Activated naive CD4-positive, alpha-beta T cell treated with anti-CD3 and anti-CD28 coated beads, Interleukin-2, amount 10 ng/mL, durations not matched to agents 7 days and 5 days (primary cell): Measurements from ENCODE around the gene PRSS8.
"Not testable (repeated sequence)": the region's sequence is repeated elsewhere in the genome, so short reads cannot be mapped to it uniquely, and the experiment has no call there.

Experiments
- CTCF ChIA-PET: fragments of 350-600 bp; sonication (Branson Sonifier 250); formaldehyde crosslinking; loops from one replicate; lab custom pipeline; 2021; ENCODE audit warnings: antibody characterized with exemption; lab: Charles Lee
- DNase-seq: peaks from one replicate; pipeline ENCODE4 v3.0.0-alpha.2; 2020
- H3K27ac Mint-ChIP-seq: one replicate; pipeline ENCODE4 v1.8.0; 2021; ENCODE audit warnings: mild to moderate bottlenecking, moderate library complexity, mixed read lengths
- H3K27me3 Mint-ChIP-seq: one replicate; pipeline ENCODE4 v1.8.0; 2021; ENCODE audit warnings: mild to moderate bottlenecking, mixed read lengths
- H3K36me3 Mint-ChIP-seq: one replicate; pipeline ENCODE4 v1.8.0; 2021; ENCODE audit warnings: mixed read lengths
- H3K4me1 Mint-ChIP-seq: one replicate; pipeline ENCODE4 v1.8.0; 2021; ENCODE audit warnings: mixed read lengths
- H3K4me3 Mint-ChIP-seq: one replicate; pipeline ENCODE4 v1.8.0; 2021; ENCODE audit warnings: mild to moderate bottlenecking, moderate library complexity, mixed read lengths
- H3K9me3 Mint-ChIP-seq: one replicate; pipeline ENCODE4 v1.8.0; 2021; ENCODE audit warnings: mixed read lengths

Gene PRSS8

DNA sequence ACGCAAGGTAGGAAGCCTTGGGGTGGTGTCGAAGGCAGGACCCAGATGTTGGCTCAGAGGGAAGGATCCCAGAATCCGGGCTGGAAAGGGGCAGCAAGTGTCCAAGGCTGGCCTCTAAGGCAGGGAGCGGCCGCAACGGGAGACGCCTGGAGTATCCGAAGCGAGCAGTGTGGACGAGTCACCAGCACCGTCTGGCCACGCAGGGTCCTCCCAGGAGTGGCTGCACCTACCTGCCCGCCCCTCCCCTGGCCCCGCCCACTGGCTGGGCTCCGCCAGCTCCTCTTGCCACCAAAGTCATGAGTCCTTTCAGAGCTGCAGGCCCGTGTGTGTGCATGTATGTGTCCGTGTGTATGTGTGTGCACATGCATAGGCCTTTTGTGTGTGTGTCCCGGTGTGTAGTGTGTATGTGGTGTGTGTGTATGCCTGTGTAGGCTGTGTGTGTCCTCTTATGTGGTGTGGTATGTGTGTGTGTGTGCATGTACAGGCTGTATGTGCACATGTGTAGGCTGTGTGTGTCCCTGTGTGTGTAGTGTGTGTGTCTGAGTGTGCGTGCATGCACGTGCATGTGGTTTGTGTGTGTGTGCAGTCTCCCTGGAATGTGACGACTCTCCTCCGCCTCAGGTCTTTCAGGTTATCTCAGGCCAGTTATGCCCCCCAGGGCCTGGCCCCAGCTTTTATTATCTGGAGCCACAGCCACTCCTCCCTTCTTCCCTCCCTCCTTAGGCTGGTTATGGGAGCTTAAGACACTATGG lies at the start of gene PRSS8:
TSS of gene PRSS8 (minus strand) at position 193 of the 752 bp plus-strand sequence. CDS start 229 bp downstream, outside the sequence.
- peaks cover 1% of the 10 kb centered on the region for H3K4me1 Mint-ChIP-seq
- CTCF ChIA-PET: interaction anchor here (1.0 kb wide), 1 partner anchor 17 kb away, joined by 3 read pairs; no protein-coding TSS in a partner anchor
- peaks cover 3% of the 10 kb centered on the region for H3K27me3 Mint-ChIP-seq
- no peak for DNase-seq
- no peak within 1 kb of the TSS for H3K27ac Mint-ChIP-seq
- no peak within 1 kb of the TSS for H3K4me3 Mint-ChIP-seq
- peaks cover 5% of the 10 kb centered on the region for H3K36me3 Mint-ChIP-seq
- no peaks in the 10 kb centered on the region for H3K9me3 Mint-ChIP-seq

DNA sequence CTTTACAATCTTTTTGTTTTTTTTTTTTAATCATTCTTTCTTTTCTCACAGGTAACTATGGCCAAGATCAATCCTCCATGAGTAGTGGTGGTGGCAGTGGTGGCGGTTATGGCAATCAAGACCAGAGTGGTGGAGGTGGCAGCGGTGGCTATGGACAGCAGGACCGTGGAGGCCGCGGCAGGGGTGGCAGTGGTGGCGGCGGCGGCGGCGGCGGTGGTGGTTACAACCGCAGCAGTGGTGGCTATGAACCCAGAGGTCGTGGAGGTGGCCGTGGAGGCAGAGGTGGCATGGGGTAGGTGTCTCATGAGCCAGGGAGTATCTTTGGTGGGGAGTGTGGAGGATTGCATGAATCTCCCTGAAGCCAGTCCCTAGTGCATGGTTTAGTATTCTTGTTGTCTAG lies 49.4 kb upstream of the PRSS8 start:
- no peak for DNase-seq
- peaks cover 88% of the 10 kb centered on the region for H3K36me3 Mint-ChIP-seq

DNA sequence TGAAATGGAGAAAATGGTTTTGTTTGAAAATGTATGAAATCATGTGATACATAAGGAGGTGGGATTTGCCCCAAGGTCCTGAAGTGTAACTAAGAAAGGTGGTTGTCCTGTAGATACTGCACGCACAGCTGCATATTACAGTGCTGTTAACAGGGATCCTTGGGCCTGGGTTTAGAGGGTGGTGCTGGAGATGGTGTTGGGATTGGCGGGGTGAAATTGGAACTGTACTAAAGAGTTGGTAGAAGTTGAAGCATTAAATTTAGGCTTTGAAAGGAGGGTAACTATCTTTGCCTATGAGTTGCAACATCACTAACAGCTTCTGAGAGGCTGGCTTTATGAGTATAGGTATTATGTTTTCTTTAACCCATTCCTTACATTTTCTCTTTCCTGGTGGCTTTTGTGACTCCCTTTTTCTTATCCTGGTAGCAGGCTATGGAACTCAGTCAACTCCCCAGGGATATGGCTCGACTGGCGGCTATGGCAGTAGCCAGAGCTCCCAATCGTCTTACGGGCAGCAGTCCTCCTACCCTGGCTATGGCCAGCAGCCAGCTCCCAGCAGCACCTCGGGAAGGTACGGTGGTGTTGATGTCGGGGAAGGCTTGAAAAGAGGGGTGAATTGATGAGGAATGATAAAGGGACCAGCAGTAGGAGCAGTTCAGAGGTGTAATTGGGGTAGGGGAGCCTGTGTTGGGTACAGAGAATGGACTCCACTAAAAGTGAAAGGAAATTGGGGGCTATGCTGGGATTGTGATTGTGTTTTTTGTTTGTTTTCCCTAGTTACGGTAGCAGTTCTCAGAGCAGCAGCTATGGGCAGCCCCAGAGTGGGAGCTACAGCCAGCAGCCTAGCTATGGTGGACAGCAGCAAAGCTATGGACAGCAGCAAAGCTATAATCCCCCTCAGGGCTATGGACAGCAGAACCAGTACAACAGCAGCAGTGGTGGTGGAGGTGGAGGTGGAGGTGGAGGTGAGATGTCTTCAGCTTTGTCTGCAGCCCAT lies 48.2 kb upstream of the PRSS8 start:
- H3K27ac Mint-ChIP-seq: peak overlapping the region; percentile 49
- peaks cover 73% of the 10 kb centered on the region for H3K4me1 Mint-ChIP-seq
- DNase-seq: no peak
- H3K36me3 Mint-ChIP-seq: peaks cover 80% of the 10 kb centered on the region
- no peaks in the 10 kb centered on the region for H3K9me3 Mint-ChIP-seq
- CTCF ChIA-PET: interaction anchor here (0.9 to 2.3 kb wide), 3 partner anchors 17 to 114 kb away, joined by 3 to 7 read pairs (median 3); no protein-coding TSS in a partner anchor
- peaks cover 4% of the 10 kb centered on the region for H3K27me3 Mint-ChIP-seq
- peak overlapping the region; percentile 95 for H3K4me3 Mint-ChIP-seq

More for the DNA sequence above, 49.4 kb upstream of the PRSS8 start:
- Mint-ChIP-seq H3K27me3 (peaks cover 3% of the 10 kb centered on the region), H3K9me3 (no peaks in the 10 kb centered on the region), H3K4me1 (peaks cover 80% of the 10 kb centered on the region), H3K27ac (peak overlapping the region; percentile 65), H3K4me3 (peak overlapping the region; percentile 29)
- CTCF ChIA-PET: no interaction called here

DNA sequence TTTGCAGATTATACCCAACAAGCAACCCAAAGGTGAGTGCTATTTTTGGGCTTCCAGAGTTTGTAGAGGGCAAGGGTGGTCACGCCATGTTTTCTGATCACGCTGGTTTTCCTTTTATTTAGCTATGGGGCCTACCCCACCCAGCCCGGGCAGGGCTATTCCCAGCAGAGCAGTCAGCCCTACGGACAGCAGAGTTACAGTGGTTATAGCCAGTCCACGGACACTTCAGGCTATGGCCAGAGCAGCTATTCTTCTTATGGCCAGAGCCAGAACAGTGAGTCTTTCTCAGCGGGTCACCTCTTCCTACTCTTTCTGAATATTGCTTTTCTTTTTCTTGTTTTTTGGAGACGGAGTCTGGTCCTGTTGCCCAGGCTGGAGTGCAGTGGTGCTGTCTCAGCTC lies 46.9 kb upstream of the PRSS8 start:
- peak overlapping the region; percentile 81 for H3K27ac Mint-ChIP-seq
- peaks cover 4% of the 10 kb centered on the region for H3K27me3 Mint-ChIP-seq
- no peak for DNase-seq
- peaks cover 66% of the 10 kb centered on the region for H3K36me3 Mint-ChIP-seq
- peak overlapping the region; percentile 95 for H3K4me3 Mint-ChIP-seq
- H3K9me3 Mint-ChIP-seq: no peaks in the 10 kb centered on the region
- peaks cover 73% of the 10 kb centered on the region for H3K4me1 Mint-ChIP-seq
- CTCF ChIA-PET: interaction anchor here (0.9 to 2.3 kb wide), 2 partner anchors 40 to 253 kb away, joined by 3 to 7 read pairs; no protein-coding TSS in a partner anchor

DNA sequence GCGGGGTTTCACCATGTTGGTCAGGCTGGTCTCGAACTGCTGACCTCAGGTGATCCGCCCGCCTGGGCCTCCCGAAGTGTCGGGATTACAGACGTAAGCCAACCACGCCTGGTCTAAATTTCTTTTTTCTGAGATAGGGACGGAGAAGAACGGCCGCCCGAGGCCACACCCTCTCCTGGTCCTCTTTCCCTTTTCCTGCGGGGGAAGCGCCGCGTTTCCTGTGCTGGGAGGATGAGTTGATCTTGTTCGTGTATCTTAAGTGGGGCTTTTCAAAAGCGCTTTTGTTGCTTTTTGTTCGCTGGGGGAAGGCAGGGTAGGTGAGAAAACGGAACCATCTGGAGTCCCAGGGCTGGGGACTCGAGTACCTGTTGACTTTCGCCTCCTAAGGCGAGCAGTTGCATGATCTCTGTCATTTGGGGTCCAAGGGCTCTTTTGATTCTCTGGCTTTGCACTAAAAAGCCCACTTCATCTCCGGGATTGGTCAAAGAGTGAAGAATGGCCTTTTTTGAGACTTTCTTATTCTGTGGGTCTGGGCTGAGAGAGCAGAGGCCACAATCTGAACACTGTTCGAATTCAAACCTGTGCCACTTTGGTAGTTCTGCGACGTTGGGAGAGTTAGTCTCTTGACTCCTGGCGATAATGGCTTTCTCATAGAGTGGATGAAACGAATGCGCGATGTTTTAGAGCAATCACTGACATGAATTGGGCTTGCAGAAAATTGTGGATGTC lies 45.7 kb upstream of the PRSS8 start:
- Mint-ChIP-seq H3K4me1 (peaks cover 71% of the 10 kb centered on the region), H3K27me3 (peaks cover 4% of the 10 kb centered on the region), H3K4me3 (peak overlapping the region; percentile 95), H3K36me3 (peaks cover 57% of the 10 kb centered on the region), H3K9me3 (no peaks in the 10 kb centered on the region), H3K27ac (peak overlapping the region; percentile 100)
- CTCF ChIA-PET: no interaction called here
- peak; percentile 50 for DNase-seq

DNA sequence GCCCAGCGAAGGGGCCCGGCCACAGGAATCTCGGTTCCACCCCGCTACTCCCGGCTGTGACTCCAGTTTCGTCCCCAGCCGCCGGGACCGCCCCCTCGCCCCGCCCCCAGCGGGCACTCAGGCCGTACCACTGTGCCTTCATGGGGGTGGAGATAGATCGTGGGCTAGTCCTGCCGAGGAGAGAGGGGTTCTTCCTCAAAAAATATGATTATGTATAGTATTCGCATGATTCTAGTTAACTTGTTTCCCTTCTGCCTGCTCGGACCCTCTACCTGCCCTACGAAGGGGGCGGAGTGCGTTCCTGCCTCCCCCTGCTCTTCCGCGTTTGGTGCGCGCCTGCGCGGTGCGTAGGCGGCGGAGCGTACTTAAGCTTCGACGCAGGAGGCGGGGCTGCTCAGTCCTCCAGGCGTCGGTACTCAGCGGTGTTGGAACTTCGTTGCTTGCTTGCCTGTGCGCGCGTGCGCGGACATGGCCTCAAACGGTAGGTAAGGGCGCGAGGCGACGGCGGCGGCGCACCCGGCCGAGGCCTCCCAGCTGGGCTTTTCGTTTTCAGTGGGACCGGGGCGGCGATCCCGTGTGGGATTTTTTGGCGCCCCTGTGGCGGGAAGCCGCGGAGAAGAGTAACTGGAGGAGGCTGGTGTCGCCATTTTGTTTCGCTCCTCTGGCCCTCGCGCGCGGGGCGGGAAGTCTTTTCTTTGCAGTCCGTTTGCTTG lies 44.4 kb upstream of the PRSS8 start, which contains the start of gene FUS:
TSS of gene FUS (plus strand) at position 393 of the 713 bp plus-strand sequence. CDS start at position 469, 76 bp downstream.
- Mint-ChIP-seq H3K4me3 (peak within 1 kb of the TSS; percentile 95), H3K9me3 (no peaks in the 10 kb centered on the region), H3K4me1 (peaks cover 59% of the 10 kb centered on the region), H3K36me3 (peaks cover 43% of the 10 kb centered on the region), H3K27ac (peak within 1 kb of the TSS; percentile 100), H3K27me3 (peaks cover 4% of the 10 kb centered on the region)
- CTCF ChIA-PET: interaction anchor here (0.9 to 4.2 kb wide), 2 partner anchors 37 to 58 kb away, joined by 3 to 23 read pairs; no protein-coding TSS in a partner anchor
- DNase-seq: peak; percentile 91

DNA sequence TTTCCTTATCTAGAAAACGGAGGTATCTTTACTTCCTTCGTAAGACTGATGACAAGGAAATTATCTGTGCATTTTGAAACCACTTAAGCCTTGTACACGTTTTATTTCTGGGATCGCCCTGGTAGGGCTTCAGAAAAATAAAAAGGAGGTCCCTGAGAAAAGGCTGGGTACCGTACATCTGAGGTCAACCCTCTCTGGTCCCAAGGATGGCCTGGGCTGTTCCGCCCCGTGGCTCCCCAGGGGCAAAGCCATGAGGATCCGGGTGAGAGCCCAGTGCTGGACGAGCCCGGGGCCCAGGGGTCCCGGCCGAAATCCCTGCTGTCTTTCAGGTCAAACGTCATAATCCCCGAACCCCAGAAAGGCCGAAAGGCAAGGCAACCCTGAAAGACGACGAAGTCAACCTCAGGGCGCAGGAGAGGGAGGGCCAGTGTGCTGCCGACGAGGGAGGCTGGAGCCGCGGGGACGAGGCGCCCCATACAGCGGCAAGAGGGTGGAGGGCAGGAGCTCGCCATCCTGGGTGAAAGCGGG lies 43.8 kb upstream of the PRSS8 start:
- H3K36me3 Mint-ChIP-seq: peaks cover 39% of the 10 kb centered on the region
- H3K9me3 Mint-ChIP-seq: no peaks in the 10 kb centered on the region
- no peak for DNase-seq
- H3K27ac Mint-ChIP-seq: peak overlapping the region; percentile 100
- peak overlapping the region; percentile 95 for H3K4me3 Mint-ChIP-seq
- peaks cover 54% of the 10 kb centered on the region for H3K4me1 Mint-ChIP-seq
- CTCF ChIA-PET: interaction anchor here (0.9 to 4.2 kb wide), 2 partner anchors 36 to 58 kb away, joined by 3 to 23 read pairs; no protein-coding TSS in a partner anchor
- H3K27me3 Mint-ChIP-seq: peaks cover 4% of the 10 kb centered on the region

DNA sequence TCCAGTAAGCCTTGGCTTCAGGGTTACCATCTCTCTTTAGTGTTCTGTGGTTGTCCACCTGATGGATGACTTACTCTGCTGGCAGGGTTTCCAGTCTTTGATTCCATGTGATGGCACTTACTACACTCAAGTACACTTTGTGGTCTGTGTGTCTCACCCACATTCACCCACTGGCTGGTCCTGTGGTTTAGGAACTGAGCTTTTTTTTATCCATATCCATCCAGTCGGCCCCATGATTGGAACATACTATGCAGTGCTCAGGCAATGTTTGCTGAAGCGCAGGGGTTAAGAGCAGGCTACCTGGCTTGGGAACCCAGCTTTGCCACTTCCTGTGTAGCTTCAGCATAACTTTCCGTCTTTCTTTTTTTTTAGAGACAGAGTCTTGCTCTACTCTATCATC lies 41.6 kb upstream of the PRSS8 start:
- CTCF ChIA-PET: interaction anchor here (0.5 to 4.2 kb wide), 4 partner anchors 17 to 34 kb away, joined by 4 to 23 read pairs (median 5); no protein-coding TSS in a partner anchor
- Mint-ChIP-seq H3K9me3 (no peaks in the 10 kb centered on the region), H3K4me1 (peaks cover 34% of the 10 kb centered on the region)

DNA sequence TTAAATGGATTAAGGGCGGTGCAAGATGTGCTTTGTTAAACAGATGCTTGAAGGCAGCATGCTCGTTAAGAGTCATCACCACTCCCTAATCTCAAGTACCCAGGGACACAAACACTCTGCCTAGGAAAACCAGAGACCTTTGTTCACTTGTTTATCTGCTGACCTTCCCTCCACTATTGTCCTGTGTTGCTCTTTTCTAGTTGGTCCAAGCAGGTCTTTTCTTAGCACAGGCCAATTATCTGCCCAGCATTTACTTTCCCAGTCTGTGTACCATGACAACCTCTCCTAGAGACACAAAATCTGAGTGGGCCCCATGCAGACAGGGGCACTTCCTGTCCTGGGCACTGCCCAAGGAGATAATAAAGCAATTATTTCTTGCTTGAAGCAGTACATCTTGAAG lies 34.5 kb upstream of the PRSS8 start:
- H3K36me3 Mint-ChIP-seq, H3K27ac Mint-ChIP-seq, CTCF ChIA-PET, DNase-seq, H3K9me3 Mint-ChIP-seq, H3K4me1 Mint-ChIP-seq, H3K4me3 Mint-ChIP-seq: not testable (repeated sequence)
- H3K27me3 Mint-ChIP-seq: peaks cover 13% of the 10 kb centered on the region

More for the DNA sequence above, 41.6 kb upstream of the PRSS8 start:
- Mint-ChIP-seq H3K27me3 (peaks cover 8% of the 10 kb centered on the region), H3K27ac (peak overlapping the region; percentile 100), H3K36me3 (peaks cover 18% of the 10 kb centered on the region), H3K4me3 (peak overlapping the region; percentile 63)
- peak; percentile 74 for DNase-seq

DNA sequence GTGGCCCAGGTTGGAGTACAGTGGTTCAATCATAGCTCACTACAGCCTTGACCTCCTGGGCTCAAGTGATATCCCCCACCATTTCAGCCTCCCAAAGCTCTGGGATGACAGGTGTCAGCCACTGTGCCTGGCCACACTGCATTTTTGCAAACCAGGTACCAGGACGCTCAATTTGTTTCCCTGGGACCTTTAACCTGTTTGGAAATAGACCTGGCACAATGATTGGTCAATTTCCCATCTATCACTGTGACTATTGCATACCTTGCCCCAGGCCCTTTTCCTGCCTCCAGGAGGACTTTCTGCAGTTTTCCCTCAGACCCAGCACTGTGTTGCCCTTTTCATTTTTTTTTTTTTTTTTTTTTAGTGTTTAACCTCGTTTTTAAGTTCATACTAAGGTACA lies 33.3 kb upstream of the PRSS8 start:
- H3K27me3 Mint-ChIP-seq: peaks cover 13% of the 10 kb centered on the region
- no peak for DNase-seq
- H3K27ac Mint-ChIP-seq: no peak overlapping the region
- no peaks in the 10 kb centered on the region for H3K9me3 Mint-ChIP-seq
- H3K4me3 Mint-ChIP-seq: no peak overlapping the region
- CTCF ChIA-PET: interaction anchor here (1.4 kb wide), 1 partner anchor 27 kb away, joined by 4 read pairs; no protein-coding TSS in a partner anchor
- H3K36me3 Mint-ChIP-seq: no peaks in the 10 kb centered on the region
- no peaks in the 10 kb centered on the region for H3K4me1 Mint-ChIP-seq

DNA sequence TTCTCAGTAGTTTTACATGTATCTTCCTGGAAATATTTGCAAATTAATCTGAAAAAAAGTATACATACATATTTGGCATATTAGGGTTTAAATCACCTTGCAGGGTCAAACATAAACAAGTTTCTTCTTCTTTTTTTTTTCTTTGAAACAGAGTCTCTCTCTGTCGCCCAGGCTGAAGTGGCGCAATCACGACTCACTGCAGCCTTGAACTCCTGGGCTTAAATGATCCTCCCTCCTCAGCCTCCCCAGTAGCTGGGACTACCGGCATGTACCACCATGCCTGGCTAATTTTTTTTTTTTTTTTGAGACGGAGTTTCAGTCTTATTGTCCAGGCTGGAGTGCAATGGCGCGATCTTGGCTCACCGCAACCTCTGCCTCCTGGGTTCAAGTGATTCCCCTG lies 31.8 kb upstream of the PRSS8 start:
- H3K4me1 Mint-ChIP-seq: no peaks in the 10 kb centered on the region

DNA sequence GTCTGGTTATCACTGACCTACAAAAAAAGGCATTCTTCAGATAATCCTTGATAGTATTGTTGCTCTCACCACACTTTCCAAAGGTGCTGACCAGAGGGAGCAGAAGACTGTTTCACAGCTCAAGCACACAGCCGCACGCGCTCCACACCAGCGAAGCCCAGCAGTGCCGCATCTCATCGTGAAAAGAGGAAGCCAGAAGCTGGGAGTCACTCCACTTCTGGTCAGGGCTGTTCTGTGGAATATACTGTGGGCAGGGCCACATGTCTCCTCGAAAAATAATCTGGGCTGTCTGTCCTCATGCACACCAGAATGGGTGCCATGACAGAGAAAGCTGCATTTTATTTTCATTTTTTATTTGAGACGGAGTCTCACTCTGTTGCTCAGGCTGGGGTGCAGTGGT lies 21.6 kb upstream of the PRSS8 start:
- Mint-ChIP-seq H3K9me3 (no peaks in the 10 kb centered on the region), H3K4me3 (no peak overlapping the region), H3K27ac (no peak overlapping the region), H3K4me1 (peaks cover 7% of the 10 kb centered on the region), H3K27me3 (peaks cover 46% of the 10 kb centered on the region), H3K36me3 (no peaks in the 10 kb centered on the region)
- no peak for DNase-seq
- CTCF ChIA-PET: interaction anchor here (0.7 to 1.8 kb wide), 4 partner anchors 11 to 225 kb away, joined by 3 to 5 read pairs (median 4); no protein-coding TSS in a partner anchor

More for the DNA sequence above, 31.8 kb upstream of the PRSS8 start:
- CTCF ChIA-PET: interaction anchor here (1.4 kb wide), 1 partner anchor 25 kb away, joined by 4 read pairs; no protein-coding TSS in a partner anchor
- H3K9me3 Mint-ChIP-seq: no peaks in the 10 kb centered on the region
- H3K4me3 Mint-ChIP-seq: no peak overlapping the region
- H3K27ac Mint-ChIP-seq: no peak overlapping the region
- H3K36me3 Mint-ChIP-seq: no peaks in the 10 kb centered on the region
- no peak for DNase-seq
- H3K27me3 Mint-ChIP-seq: peaks cover 9% of the 10 kb centered on the region
